Activated CD4-positive, CD25-positive, alpha-beta regulatory T cell (primary cell): ENCODE data around the gene NHLRC2.
"Not testable (repeated sequence)": the region's sequence is repeated elsewhere in the genome, so short reads cannot be mapped to it uniquely, and the experiment has no call there.

Experiments used
- DNase-seq, 4 experiments: peaks; one replicate each; lab custom pipeline; 2025; lab: John Stamatoyannopoulos, UW

The NHLRC2 gene

GRCh38 chr10:113943196-113943595 is 88.7 kb downstream of the NHLRC2 start:
- not testable (repeated sequence) for DNase-seq

GRCh38 chr10:113945075-113945686 is 90.7 kb downstream of the NHLRC2 start:
- no peak for DNase-seq

- no peak for DNase-seq
Measured at GRCh38 chr10:113945687-113946085, 91.2 kb downstream of the NHLRC2 start.

GRCh38 chr10:113947184-113948041 is 93.0 kb downstream of the NHLRC2 start:
- no peak for DNase-seq

GRCh38 chr10:113948048-113948447 is 93.6 kb downstream of the NHLRC2 start:
- no peak for DNase-seq

- DNase-seq = no peak
Measured at GRCh38 chr10:113950268-113950667, 95.8 kb downstream of the NHLRC2 start.

- DNase-seq = no peak
Measured at GRCh38 chr10:113953505-113954272, 99.2 kb downstream of the NHLRC2 start.

GRCh38 chr10:113954409-113954808 is 99.9 kb downstream of the NHLRC2 start:
- no peak for DNase-seq

- no peak for DNase-seq
Measured at GRCh38 chr10:113957013-113957412, 102.6 kb downstream of the NHLRC2 start.

GRCh38 chr10:113958631-113959382 is 104.3 kb downstream of the NHLRC2 start:
- no peak for DNase-seq

GRCh38 chr10:113959383-113959760 is 104.9 kb downstream of the NHLRC2 start:
- no peak for DNase-seq

GRCh38 chr10:113960617-113961181 is 106.2 kb downstream of the NHLRC2 start:
- no peak for DNase-seq

GRCh38 chr10:113961182-113962031 is 106.9 kb downstream of the NHLRC2 start:
- DNase-seq = peak in 2 of 4 experiments; percentile 31 to 33

GRCh38 chr10:113965077-113965476 is 110.6 kb downstream of the NHLRC2 start:
- no peak for DNase-seq

GRCh38 chr10:113965683-113966082 is 111.2 kb downstream of the NHLRC2 start:
- DNase-seq = no peak
